ENCODE data around the gene PPP2R2D. TPM values are rescaled to one million over a fixed set of nuclear protein-coding genes. Genes with fewer than 3 reads are reported as not detected.

Gene PPP2R2D
- total RNA-seq, 2 experiments from 2014 or later: 37.4 to 38.5 TPM

GRCh38 chr10:131899695-131900349 is 986 bp upstream of the PPP2R2D start:
- peaks cover 6% of the 10 kb centered on the region; the same call in 1 of the 2 replicates for H3K36me3 ChIP-seq (ENCODE audit: insufficient read depth, low read length)
- H2AFZ ChIP-seq (ENCODE audit: low read length): peak overlapping the region; percentile 88
- peaks cover 13% of the 10 kb centered on the region for H4K20me1 ChIP-seq (ENCODE audit: insufficient read depth, low read length)
- no peak overlapping the region for H3K27ac ChIP-seq (ENCODE audit: low read depth, low read length, poor library complexity, severe bottlenecking)
- peaks cover 34% of the 10 kb centered on the region for H3K79me2 ChIP-seq (ENCODE audit: insufficient read depth, low read depth, low read length)
- DNase-seq (ENCODE audit: low spot score): peak; percentile 36
- no peaks in the 10 kb centered on the region for H3K9me3 ChIP-seq (ENCODE audit: low read length)
- CTCF ChIA-PET (ENCODE audit: unreplicated experiment): no interaction called here
- peak overlapping the region; percentile 93 for H3K4me3 ChIP-seq (ENCODE audit: low read depth, low read length, poor library complexity, severe bottlenecking)
- H3K4me2 ChIP-seq (ENCODE audit: low read length): peak overlapping the region; percentile 79
- H3K4me1 ChIP-seq (ENCODE audit: insufficient read depth, low read length, poor library complexity, severe bottlenecking): peaks cover 36% of the 10 kb centered on the region
- no TSS peak for BruUV-seq (replicated peaks)
- TF ChIP-seq EZH2phosphoT487 (IDR thresholded peaks at IDR 0.05; ENCODE audit: borderline replicate concordance, low read depth, low read length) (no peak), CTCF (conservative IDR thresholded peaks at IDR 0.05; ENCODE audit: low read length) (peak; percentile 47)
- intact Hi-C loops (cut with micrococcal nuclease; ENCODE audit: unreplicated experiment): loop anchor here (1.0 to 10.0 kb wide), 3 partner anchors 81 to 432 kb away; partner anchors contain the start of genes BNIP3 and LRRC27
- H3K9me2 ChIP-seq (ENCODE audit: insufficient read depth, low read length): no peaks in the 10 kb centered on the region
- POLR2A ChIA-PET: interaction anchor here (0.6 to 1.4 kb wide), 4 partner anchors 12 to 355 kb away, joined by 3 to 5 read pairs (median 3); no protein-coding TSS in a partner anchor

DNA sequence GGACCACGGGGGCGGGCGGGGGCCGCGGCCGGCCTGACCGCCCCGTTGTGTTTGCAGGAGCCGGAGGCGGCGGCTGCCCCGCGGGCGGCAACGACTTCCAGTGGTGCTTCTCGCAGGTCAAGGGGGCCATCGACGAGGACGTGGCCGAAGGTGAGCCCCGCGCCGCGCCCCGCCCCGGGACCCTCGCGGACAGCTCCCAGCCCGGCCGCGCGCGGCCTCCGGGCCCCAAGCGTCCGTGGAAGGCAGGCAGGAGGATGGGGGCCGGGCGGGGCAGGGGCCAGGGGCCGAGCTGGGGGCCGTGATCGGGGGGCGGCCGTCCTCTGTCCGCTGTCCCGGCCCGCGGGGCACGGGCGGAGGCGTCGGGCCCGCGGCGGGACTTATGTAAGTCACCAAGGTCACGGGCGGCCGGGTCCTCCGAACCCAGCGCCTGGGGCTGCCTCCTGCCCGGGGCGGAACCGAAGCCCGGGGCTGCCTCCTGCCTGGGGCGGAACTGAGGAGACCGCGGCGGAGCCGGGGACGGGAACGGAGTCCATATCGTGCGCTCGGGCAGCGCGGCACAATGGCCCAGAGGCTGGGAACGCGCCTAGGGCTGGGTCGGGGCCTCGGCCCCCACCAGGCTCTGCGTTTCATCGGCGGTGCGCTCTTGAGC is 497 bp downstream of the PPP2R2D start:
- Histone ChIP-seq H3K9me3 (ENCODE audit: low read length) (no peaks in the 10 kb centered on the region), H3K79me2 (ENCODE audit: insufficient read depth, low read depth, low read length) (peaks cover 49% of the 10 kb centered on the region), H3K9me2 (ENCODE audit: insufficient read depth, low read length) (no peaks in the 10 kb centered on the region), H3K4me3 (ENCODE audit: low read depth, low read length, poor library complexity, severe bottlenecking) (peak overlapping the region; percentile 93), H3K4me1 (ENCODE audit: insufficient read depth, low read length, poor library complexity, severe bottlenecking) (peaks cover 44% of the 10 kb centered on the region), H2AFZ (ENCODE audit: low read length) (peak overlapping the region; percentile 33; the same call in 1 of the 2 replicates), H4K20me1 (ENCODE audit: insufficient read depth, low read length) (peaks cover 28% of the 10 kb centered on the region), H3K36me3 (ENCODE audit: insufficient read depth, low read length) (peaks cover 19% of the 10 kb centered on the region; the same call in 1 of the 2 replicates), H3K4me2 (ENCODE audit: low read length) (peak overlapping the region; percentile 74), H3K27ac (ENCODE audit: low read depth, low read length, poor library complexity, severe bottlenecking) (peak overlapping the region; percentile 57)
- intact Hi-C loops (cut with micrococcal nuclease; ENCODE audit: unreplicated experiment): loop anchor here (5.0 to 10.0 kb wide), 2 partner anchors 253 to 431 kb away; partner anchors contain the start of gene LRRC27
- POLR2A ChIA-PET: interaction anchor here (0.6 to 1.3 kb wide), 3 partner anchors 11 to 1245 kb away, joined by 3 read pairs; no protein-coding TSS in a partner anchor
- DNase-seq (ENCODE audit: low spot score): peak; percentile 66
- CTCF ChIA-PET (ENCODE audit: unreplicated experiment): no interaction called here
- TF ChIP-seq EZH2phosphoT487 (IDR thresholded peaks at IDR 0.05; ENCODE audit: borderline replicate concordance, low read depth, low read length) (no peak), CTCF (conservative IDR thresholded peaks at IDR 0.05; ENCODE audit: low read length) (no peak)
- BruUV-seq (replicated peaks): no TSS peak

Data from OCI-LY7 (cell line).